GM12878 (cell line): ENCODE data around the gene PTMA. TPM values are rescaled to one million over a fixed set of nuclear protein-coding genes. Genes with fewer than 3 reads are reported as not detected.

Experiments used
- ATAC-seq: fragments of 200-7000 bp; cut with Tn5 transposase; 3 replicates; pipeline ENCODE4 v1.9.1; 2020; ENCODE audit warnings: mild to moderate bottlenecking, moderate library complexity
- BruUV-seq: library from RNA; stranded (reverse); fragments of 400-500 nt; replicated peaks from 2 replicates; lab custom pipeline; 2021; lab: Mats Ljungman, UMichigan
- CTCF ChIA-PET: fragments of 300-600 bp; sonication (Branson Sonifier 250); formaldehyde crosslinking; extraction: SDS; loops from one replicate; lab custom pipeline; 2021; ENCODE audit warnings: inconsistent platforms; lab: Yijun Ruan, JAX
- POLR2A ChIA-PET: fragments of 350-600 bp; formaldehyde crosslinking; extraction: SDS; loops from one replicate; lab custom pipeline; 2021; ENCODE audit warnings: inconsistent platforms; lab: Charles Lee
- RAD21 ChIA-PET: fragments of 300-600 bp; sonication (Branson Sonifier 250); formaldehyde crosslinking; loops from one replicate; lab custom pipeline; 2023; ENCODE audit warnings: antibody characterized with exemption; ENCODE audit not compliant: unreplicated experiment; lab: Charles Lee
- SMC1A ChIA-PET: fragments of 300-600 bp; sonication (Branson Sonifier 250); formaldehyde crosslinking; loops from one replicate; lab custom pipeline; 2023; ENCODE audit not compliant: unreplicated experiment, uncharacterized antibody; lab: Charles Lee
- DNase-seq: peaks from one replicate; pipeline ENCODE4 v3.0.0-alpha.2; 2011; ENCODE audit warnings: low read depth, low spot score
- FAIRE-seq: peaks from 3 replicates; lab custom pipeline; 2011; peaks lifted over from hg19 to GRCh38; lab: Jason Lieb, UNC
- H2AFZ ChIP-seq: 2 replicates; pipeline ENCODE4 v1.6.0; 2011; ENCODE audit warnings: low read depth, low read length, control low read depth; ENCODE audit not compliant: control insufficient read depth
- H3K27ac ChIP-seq: 2 replicates; pipeline ENCODE4 v1.5.1; 2011; ENCODE audit warnings: control low read depth; ENCODE audit not compliant: control insufficient read depth, insufficient read depth
- H3K27me3 ChIP-seq, 2 experiments: replicated peaks in 1 of 2; 2 replicates each; pipeline versions ENCODE4 v1.6.0 to v1.6.1; 2011; ENCODE audit warnings: low read length in 1 of 2; ENCODE audit not compliant: control insufficient read depth in 2 of 2, insufficient read depth in 2 of 2
- H3K36me3 ChIP-seq, 2 experiments: 2 replicates each; pipeline ENCODE4 v1.5.1; 2011; ENCODE audit warnings: low read length in 1 of 2; ENCODE audit not compliant: control insufficient read depth in 2 of 2, insufficient read depth in 2 of 2
- H3K4me1 ChIP-seq: 2 replicates; pipeline ENCODE4 v1.6.1; 2011; ENCODE audit warnings: mild to moderate bottlenecking, low read length, moderate library complexity, mixed read lengths; ENCODE audit not compliant: control insufficient read depth, insufficient read depth
- H3K4me2 ChIP-seq: 2 replicates; pipeline ENCODE4 v1.6.0; 2011; ENCODE audit warnings: control low read depth; ENCODE audit not compliant: control insufficient read depth, insufficient read depth
- H3K4me3 ChIP-seq: fragments of 200-600 bp; sonication (generic); 2 replicates; pipeline ENCODE4 v1.5.1; 2016
- H3K79me2 ChIP-seq: 2 replicates; pipeline ENCODE4 v1.6.0; 2011; ENCODE audit warnings: low read length; ENCODE audit not compliant: control insufficient read depth, insufficient read depth
- H3K9ac ChIP-seq: 2 replicates; pipeline ENCODE4 v1.8.0; 2011; ENCODE audit warnings: low read length, control low read depth, mixed read lengths; ENCODE audit not compliant: control insufficient read depth, insufficient read depth
- H3K9me3 ChIP-seq: replicated peaks from 3 replicates; pipeline ENCODE4 v1.5.1; 2011; ENCODE audit warnings: mild to moderate bottlenecking, low read length; ENCODE audit not compliant: control insufficient read depth, insufficient read depth
- H4K20me1 ChIP-seq: 2 replicates; pipeline ENCODE4 v1.6.0; 2011; ENCODE audit not compliant: control insufficient read depth, insufficient read depth
- CHD1 ChIP-seq: IDR thresholded peaks from 2 replicates; pipeline ENCODE4 v1.6.1; 2012; ENCODE audit warnings: low read depth, low read length, improper control_type of control experiment
- EP300 ChIP-seq, 2 experiments: fragments of 150-350 bp in 1 of 2; IDR thresholded peaks; 2 replicates each; pipeline ENCODE4 v1.6.1; 2011 to 2012; ENCODE audit warnings: low read depth in 2 of 2, low read length in 2 of 2, borderline replicate concordance in 1 of 2, improper control_type of control experiment in 1 of 2, inconsistent platforms in 1 of 2; ENCODE audit not compliant: control insufficient read depth in 1 of 2
- GABPA ChIP-seq: IDR thresholded peaks from 2 replicates; pipeline ENCODE4 v1.6.1; 2014; ENCODE audit warnings: antibody characterized with exemption, low read depth, mild to moderate bottlenecking, inconsistent platforms
- HDGF ChIP-seq: fragments of 450-650 bp; IDR thresholded peaks from 2 replicates; pipeline ENCODE4 v1.6.1; 2016; ENCODE audit warnings: antibody characterized with exemption
- LARP7 ChIP-seq: fragments of 450-650 bp; IDR thresholded peaks from 2 replicates; pipeline ENCODE4 v1.6.1; 2017; ENCODE audit warnings: mild to moderate bottlenecking
- MEF2A ChIP-seq: IDR thresholded peaks from 2 replicates; pipeline ENCODE4 v1.6.1; 2011; ENCODE audit warnings: low read depth, mild to moderate bottlenecking, low read length, moderate library complexity; ENCODE audit not compliant: insufficient read depth
- MYB ChIP-seq: fragments of 150-350 bp; IDR thresholded peaks from 2 replicates; pipeline ENCODE4 v1.6.1; 2014; ENCODE audit warnings: mild to moderate bottlenecking, low read depth, low read length, borderline replicate concordance
- MYC ChIP-seq: IDR thresholded peaks from 2 replicates; pipeline ENCODE4 v1.6.1; 2011; ENCODE audit warnings: mild to moderate bottlenecking, low read length, moderate library complexity, inconsistent platforms; ENCODE audit not compliant: insufficient read depth, insufficient replicate concordance, insufficient read length, severe bottlenecking
- NFIC ChIP-seq: IDR thresholded peaks from 2 replicates; pipeline ENCODE4 v1.6.1; 2012; ENCODE audit warnings: low read depth, mild to moderate bottlenecking, inconsistent platforms, low read length, moderate library complexity
- NFYB ChIP-seq: IDR thresholded peaks from 2 replicates; pipeline ENCODE4 v1.6.1; 2011; ENCODE audit warnings: low read depth, mild to moderate bottlenecking, low read length, improper control_type of control experiment, moderate library complexity; ENCODE audit not compliant: insufficient read depth
- NR2F1 ChIP-seq: fragments of 450-650 bp; conservative IDR thresholded peaks from 2 replicates; pipeline ENCODE4 v1.6.1; 2017; ENCODE audit warnings: mild to moderate bottlenecking
- ZSCAN29 ChIP-seq: fragments of 450-650 bp; IDR thresholded peaks from 2 replicates; pipeline ENCODE4 v1.6.1; 2017; ENCODE audit warnings: mild to moderate bottlenecking, moderate library complexity
- WGBS: methylation state at CpG from one replicate; pipeline ENCODE4 v1.1.6; 2016; ENCODE audit warnings: low lambda C conversion rate; ENCODE audit not compliant: insufficient replicate concordance, insufficient coverage; ENCODE audit errors: missing lambda C conversion rate; 5-methylcytosine and 5-hydroxymethylcytosine counted together
- in situ Hi-C: fragments of 300-500 bp; cut with MboI; formaldehyde crosslinking; loops from 9 replicates; pipeline ENCODE4 v1.14.3; 2018; ENCODE audit warnings: mixed read lengths
- intact Hi-C: fragments of 100-400 bp; cut with micrococcal nuclease; formaldehyde crosslinking; loops from one replicate; pipeline ENCODE4 v1.14.2; 2022; ENCODE audit not compliant: unreplicated experiment
- polyA plus RNA-seq, 11 experiments: library from polyadenylated mRNA; depleted of rRNA in 4 of 11; unstranded in 6 of 11; stranded (reverse) in 5 of 11; fragments of >200 nt; fragmentation: Nextera tagmentation in 4 of 11; fragmentation: Illumina TruSeq in 1 of 11; extraction: Ambion mirVana in 4 of 11; extraction: Trizol in 1 of 11; gene quantifications; 1 replicate in 1 of 11; 2 replicates in 10 of 11; pipeline versions ENCODE4 v1.2.1 to v1.2.3, GENCODE V29; 2011 to 2016; ENCODE audit warnings: inconsistent platforms in 2 of 11, missing spikeins in 2 of 11, low read depth in 1 of 11
- total RNA-seq, 4 experiments: library from RNA; depleted of rRNA in 3 of 4; stranded (reverse); fragments of >200 nt in 3 of 4; fragmentation: Illumina TruSeq in 1 of 4; extraction: Trizol in 1 of 4; gene quantifications; 2 replicates each; pipeline versions ENCODE4 v1.2.1 to v1.2.3, GENCODE V29; 2013 to 2021
- TF ChIP-seq, protein P1 (sequence below): IDR thresholded peaks from 2 replicates; pipeline ENCODE4 v1.6.1; 2012; ENCODE audit warnings: low read depth, low read length, improper control_type of control experiment
- TF ChIP-seq, protein P2 (sequence below): fragments of 450-650 bp; IDR thresholded peaks from 2 replicates; pipeline ENCODE4 v1.6.1; 2017; ENCODE audit warnings: mild to moderate bottlenecking, low read depth, inconsistent platforms; ENCODE audit not compliant: poor library complexity, severe bottlenecking
- TF ChIP-seq, protein P3 (sequence below): fragments of 450-650 bp; IDR thresholded peaks from 2 replicates; pipeline ENCODE4 v1.6.1; 2016; ENCODE audit warnings: mild to moderate bottlenecking
- TF ChIP-seq, protein P4 (sequence below), 3 experiments: IDR thresholded peaks in 2 of 3; conservative IDR thresholded peaks in 1 of 3; 2 replicates each; pipeline ENCODE4 v1.5.1; 2011; ENCODE audit warnings: low read depth in 3 of 3, low read length in 3 of 3, mild to moderate bottlenecking in 3 of 3, control low read depth in 2 of 3, moderate library complexity in 2 of 3, inconsistent platforms in 1 of 3, mixed read lengths in 1 of 3; ENCODE audit not compliant: control insufficient read depth in 2 of 3, insufficient read depth in 1 of 3; ENCODE audit errors: extremely low read depth in 1 of 3

Gene PTMA
- total and polyA plus RNA-seq, 10 of the 15 experiments (the other 5 are each of a cell fraction or from before 2014, with no cell fraction given) = 1,144 to 5,018 (median 3,464) TPM

DNA sequence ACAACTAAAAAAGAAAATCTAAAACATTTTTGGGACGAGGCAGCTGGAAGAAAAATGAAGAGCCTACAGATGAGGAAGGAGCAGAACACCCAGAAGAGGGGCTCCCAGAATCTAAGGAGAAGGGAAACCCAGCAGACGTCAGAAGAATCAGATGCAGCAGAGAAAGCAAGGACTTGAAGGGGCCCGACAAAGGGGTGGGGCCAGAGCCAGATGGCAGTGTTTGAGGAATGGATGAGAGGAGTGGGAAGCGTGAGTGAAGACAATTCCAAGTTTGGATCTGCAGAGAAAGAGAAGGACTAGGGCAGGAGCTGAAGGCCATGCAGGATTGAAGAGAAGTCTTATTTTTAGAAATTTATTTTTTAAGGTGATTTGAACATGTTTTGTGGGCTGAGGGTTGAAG lies 19.3 kb downstream of the PTMA start:
- CTCF ChIA-PET = interaction anchor here (0.8 to 1.7 kb wide), 3 partner anchors 11 to 50 kb away, joined by 3 read pairs; no protein-coding TSS in a partner anchor
- in situ Hi-C loops (no loop called here), intact Hi-C loops (no loop called here)
- BruUV-seq = no TSS peak
- H3K27me3 ChIP-seq = no peaks in the 10 kb centered on the region
- H3K4me3 ChIP-seq = no peak overlapping the region
- ATAC-seq (no peak), FAIRE-seq (no peak), DNase-seq (no peak)
- H2AFZ ChIP-seq = no peak overlapping the region
- no peak overlapping the region for H3K9ac ChIP-seq
- H3K27ac ChIP-seq = no peak overlapping the region
- SMC1A ChIA-PET = no interaction called here
- no peaks in the 10 kb centered on the region for H3K9me3 ChIP-seq
- POLR2A ChIA-PET = no interaction called here
- H3K36me3 ChIP-seq = peaks cover 0 to 3% of the 10 kb centered on the region in 2 experiments; a peak in 1 of 4 replicates
- RAD21 ChIA-PET = no interaction called here
- no peaks in the 10 kb centered on the region for H4K20me1 ChIP-seq
- no peaks in the 10 kb centered on the region for H3K4me1 ChIP-seq
- WGBS = 66% methylated on average over 4 of the region's 4 CpGs
- no peak overlapping the region for H3K4me2 ChIP-seq
- no peaks in the 10 kb centered on the region for H3K79me2 ChIP-seq
- no peak for TF ChIP-seq CHD1
- TF ChIP-seq, protein P1, sequence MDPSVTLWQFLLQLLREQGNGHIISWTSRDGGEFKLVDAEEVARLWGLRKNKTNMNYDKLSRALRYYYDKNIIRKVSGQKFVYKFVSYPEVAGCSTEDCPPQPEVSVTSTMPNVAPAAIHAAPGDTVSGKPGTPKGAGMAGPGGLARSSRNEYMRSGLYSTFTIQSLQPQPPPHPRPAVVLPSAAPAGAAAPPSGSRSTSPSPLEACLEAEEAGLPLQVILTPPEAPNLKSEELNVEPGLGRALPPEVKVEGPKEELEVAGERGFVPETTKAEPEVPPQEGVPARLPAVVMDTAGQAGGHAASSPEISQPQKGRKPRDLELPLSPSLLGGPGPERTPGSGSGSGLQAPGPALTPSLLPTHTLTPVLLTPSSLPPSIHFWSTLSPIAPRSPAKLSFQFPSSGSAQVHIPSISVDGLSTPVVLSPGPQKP = no peak
- TF ChIP-seq MYC = no peak
- TF ChIP-seq NFYB = no peak
- TF ChIP-seq GABPA = no peak
- TF ChIP-seq, protein P2, sequence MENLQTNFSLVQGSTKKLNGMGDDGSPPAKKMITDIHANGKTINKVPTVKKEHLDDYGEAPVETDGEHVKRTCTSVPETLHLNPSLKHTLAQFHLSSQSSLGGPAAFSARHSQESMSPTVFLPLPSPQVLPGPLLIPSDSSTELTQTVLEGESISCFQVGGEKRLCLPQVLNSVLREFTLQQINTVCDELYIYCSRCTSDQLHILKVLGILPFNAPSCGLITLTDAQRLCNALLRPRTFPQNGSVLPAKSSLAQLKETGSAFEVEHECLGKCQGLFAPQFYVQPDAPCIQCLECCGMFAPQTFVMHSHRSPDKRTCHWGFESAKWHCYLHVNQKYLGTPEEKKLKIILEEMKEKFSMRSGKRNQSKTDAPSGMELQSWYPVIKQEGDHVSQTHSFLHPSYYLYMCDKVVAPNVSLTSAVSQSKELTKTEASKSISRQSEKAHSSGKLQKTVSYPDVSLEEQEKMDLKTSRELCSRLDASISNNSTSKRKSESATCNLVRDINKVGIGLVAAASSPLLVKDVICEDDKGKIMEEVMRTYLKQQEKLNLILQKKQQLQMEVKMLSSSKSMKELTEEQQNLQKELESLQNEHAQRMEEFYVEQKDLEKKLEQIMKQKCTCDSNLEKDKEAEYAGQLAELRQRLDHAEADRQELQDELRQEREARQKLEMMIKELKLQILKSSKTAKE = no peak
- TF ChIP-seq, protein P3, sequence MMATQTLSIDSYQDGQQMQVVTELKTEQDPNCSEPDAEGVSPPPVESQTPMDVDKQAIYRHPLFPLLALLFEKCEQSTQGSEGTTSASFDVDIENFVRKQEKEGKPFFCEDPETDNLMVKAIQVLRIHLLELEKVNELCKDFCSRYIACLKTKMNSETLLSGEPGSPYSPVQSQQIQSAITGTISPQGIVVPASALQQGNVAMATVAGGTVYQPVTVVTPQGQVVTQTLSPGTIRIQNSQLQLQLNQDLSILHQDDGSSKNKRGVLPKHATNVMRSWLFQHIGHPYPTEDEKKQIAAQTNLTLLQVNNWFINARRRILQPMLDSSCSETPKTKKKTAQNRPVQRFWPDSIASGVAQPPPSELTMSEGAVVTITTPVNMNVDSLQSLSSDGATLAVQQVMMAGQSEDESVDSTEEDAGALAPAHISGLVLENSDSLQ = no peak
- TF ChIP-seq ZSCAN29 = no peak
- TF ChIP-seq, protein P4, sequence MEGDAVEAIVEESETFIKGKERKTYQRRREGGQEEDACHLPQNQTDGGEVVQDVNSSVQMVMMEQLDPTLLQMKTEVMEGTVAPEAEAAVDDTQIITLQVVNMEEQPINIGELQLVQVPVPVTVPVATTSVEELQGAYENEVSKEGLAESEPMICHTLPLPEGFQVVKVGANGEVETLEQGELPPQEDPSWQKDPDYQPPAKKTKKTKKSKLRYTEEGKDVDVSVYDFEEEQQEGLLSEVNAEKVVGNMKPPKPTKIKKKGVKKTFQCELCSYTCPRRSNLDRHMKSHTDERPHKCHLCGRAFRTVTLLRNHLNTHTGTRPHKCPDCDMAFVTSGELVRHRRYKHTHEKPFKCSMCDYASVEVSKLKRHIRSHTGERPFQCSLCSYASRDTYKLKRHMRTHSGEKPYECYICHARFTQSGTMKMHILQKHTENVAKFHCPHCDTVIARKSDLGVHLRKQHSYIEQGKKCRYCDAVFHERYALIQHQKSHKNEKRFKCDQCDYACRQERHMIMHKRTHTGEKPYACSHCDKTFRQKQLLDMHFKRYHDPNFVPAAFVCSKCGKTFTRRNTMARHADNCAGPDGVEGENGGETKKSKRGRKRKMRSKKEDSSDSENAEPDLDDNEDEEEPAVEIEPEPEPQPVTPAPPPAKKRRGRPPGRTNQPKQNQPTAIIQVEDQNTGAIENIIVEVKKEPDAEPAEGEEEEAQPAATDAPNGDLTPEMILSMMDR (IDR thresholded peaks at IDR 0.05 in 2 of 3, conservative IDR thresholded peaks at IDR 0.05 in 1 of 3; ENCODE audit: control insufficient read depth in 2 of 3, extremely low read depth in 1 of 3, insufficient read depth in 1 of 3, low read depth in 3 of 3, low read length in 3 of 3) = no peak
- TF ChIP-seq NFIC = no peak
- no peak for TF ChIP-seq MEF2A
- TF ChIP-seq NR2F1 = no peak
- TF ChIP-seq LARP7 = no peak
- TF ChIP-seq HDGF = no peak
- no peak for TF ChIP-seq EP300 (IDR thresholded peaks at IDR 0.05; ENCODE audit: borderline replicate concordance in 1 of 2, control insufficient read depth in 1 of 2, low read depth in 2 of 2, low read length in 2 of 2)
- no peak for TF ChIP-seq MYB
